GM21515 (cell line): ENCODE measurements around the gene CD68.
"Not testable (repeated sequence)": the region's sequence is repeated elsewhere in the genome, so short reads cannot be mapped to it uniquely, and the experiment has no call there.

Experiments used
- ATAC-seq: cut with Tn5 transposase; IDR thresholded peaks from one replicate; pipeline ENCODE4 v1.9.1; 2021; ENCODE audit not compliant: unreplicated experiment

Gene CD68

GRCh38 chr17:7580604-7581575, 1.5 kb downstream of the CD68 start:
- no peak for ATAC-seq

GRCh38 chr17:7582396-7583252, 3.2 kb downstream of the CD68 start:
- ATAC-seq = no peak

GRCh38 chr17:7583253-7584109, 4.0 kb downstream of the CD68 start, which contains the start of gene MPDU1:
Gene MPDU1, plus strand, starts transcription at chr17:7583852. Its CDS starts 11 bp downstream, at chr17:7583863.
- ATAC-seq = peak; percentile 50

- no peak for ATAC-seq
Observed at GRCh38 chr17:7586673-7587419, 7.4 kb downstream of the CD68 start.

GRCh38 chr17:7587420-7588151, 8.1 kb downstream of the CD68 start:
- no peak for ATAC-seq

GRCh38 chr17:7588553-7589203, 9.2 kb downstream of the CD68 start:
- no peak for ATAC-seq

GRCh38 chr17:7589204-7589868, 9.9 kb downstream of the CD68 start:
- no peak for ATAC-seq

GRCh38 chr17:7589891-7590691, 10.7 kb downstream of the CD68 start, which contains the start of gene SOX15:
Gene SOX15, minus strand, starts transcription at chr17:7590094. Its CDS starts 418 bp downstream, at chr17:7589676.
- no peak for ATAC-seq

GRCh38 chr17:7590743-7591142, 11.3 kb downstream of the CD68 start:
- no peak for ATAC-seq

GRCh38 chr17:7591596-7591995, 12.2 kb downstream of the CD68 start:
- no peak for ATAC-seq

GRCh38 chr17:7592422-7593021, 13.1 kb downstream of the CD68 start:
- no peak for ATAC-seq

GRCh38 chr17:7593296-7593695, 13.9 kb downstream of the CD68 start:
- no peak for ATAC-seq

GRCh38 chr17:7597561-7597960, 18.1 kb downstream of the CD68 start:
- ATAC-seq = not testable (repeated sequence)

- no peak for ATAC-seq
Observed at GRCh38 chr17:7606280-7606679, 26.8 kb downstream of the CD68 start.

- no peak for ATAC-seq
Observed at GRCh38 chr17:7610641-7611040, 31.2 kb downstream of the CD68 start.

GRCh38 chr17:7611635-7612293, 32.3 kb downstream of the CD68 start:
- no peak for ATAC-seq

- ATAC-seq = no peak
Observed at GRCh38 chr17:7612294-7612640, 32.8 kb downstream of the CD68 start.
